Stimulated activated CD8-positive, alpha-beta memory T cell treated with anti-CD3 and anti-CD28 coated beads, Interleukin-15, amount 100 ng/mL, for 4 hours (primary cell): ENCODE measurements around the gene TBCA.
"Not testable (repeated sequence)": the region's sequence is repeated elsewhere in the genome, so short reads cannot be mapped to it uniquely, and the experiment has no call there.

Experiments used
- DNase-seq, 2 donors: peaks; one replicate each; pipeline ENCODE4 v3.0.0-alpha.2; 2020; ENCODE audit warnings: low read depth in 2 of 2

The TBCA gene

DNA sequence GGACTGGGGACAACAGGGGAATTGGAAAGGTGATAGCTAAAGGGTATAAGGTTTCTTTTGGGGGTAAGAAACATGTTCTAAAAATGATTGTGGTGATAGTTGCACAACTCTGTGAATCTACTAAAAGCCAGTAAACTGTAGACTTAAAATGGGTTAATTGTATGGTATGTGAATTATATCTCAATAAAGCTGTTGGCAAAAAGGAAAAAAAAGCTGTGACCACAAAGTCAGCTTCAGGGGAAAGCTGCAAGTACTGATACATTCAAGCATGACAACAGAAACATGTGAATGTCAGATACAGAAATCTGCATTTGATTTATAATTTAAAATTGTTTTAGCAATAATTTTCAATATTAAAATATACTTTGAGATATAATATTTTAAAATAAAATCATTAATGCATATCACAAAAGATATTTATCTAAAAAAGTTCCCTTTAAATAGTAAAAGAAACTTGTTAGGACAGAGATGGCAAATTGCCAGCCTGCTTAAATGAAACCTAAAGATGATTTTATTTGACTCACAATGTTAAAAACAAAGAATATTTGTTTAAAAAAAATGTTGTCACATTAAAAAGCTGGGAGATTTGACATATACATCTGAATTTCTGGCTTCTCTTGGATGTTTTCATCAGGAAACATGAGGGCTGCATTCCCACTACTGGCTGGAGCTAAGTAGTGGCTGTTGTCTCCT is 66.0 kb downstream of the TBCA start:
- no peak for DNase-seq

DNA sequence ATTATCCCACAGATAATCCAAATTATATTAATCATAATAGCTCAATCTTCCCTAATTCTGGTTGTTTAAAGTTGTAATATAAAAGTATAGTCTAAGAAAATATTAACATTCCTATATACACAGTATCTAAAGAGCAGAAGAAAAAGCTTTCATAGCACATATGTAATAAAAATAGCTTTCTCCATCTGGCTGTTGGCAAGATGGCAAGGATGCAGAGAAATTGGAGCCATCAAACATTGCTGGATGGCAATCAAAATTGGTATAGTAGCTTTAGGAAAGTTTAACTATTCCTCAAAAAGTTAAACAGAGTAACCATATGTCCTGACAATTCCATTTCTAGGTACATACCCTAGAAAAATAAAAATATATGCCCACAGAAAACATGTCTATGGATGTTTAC is 66.8 kb downstream of the TBCA start:
- no peak for DNase-seq

- DNase-seq, result no peak
These were observed 68.3 kb downstream of the TBCA start for GRCh38 chr5:77707791-77708190.

GRCh38 chr5:77699569-77699968 is 76.6 kb downstream of the TBCA start:
- DNase-seq, result not testable (repeated sequence)

DNA sequence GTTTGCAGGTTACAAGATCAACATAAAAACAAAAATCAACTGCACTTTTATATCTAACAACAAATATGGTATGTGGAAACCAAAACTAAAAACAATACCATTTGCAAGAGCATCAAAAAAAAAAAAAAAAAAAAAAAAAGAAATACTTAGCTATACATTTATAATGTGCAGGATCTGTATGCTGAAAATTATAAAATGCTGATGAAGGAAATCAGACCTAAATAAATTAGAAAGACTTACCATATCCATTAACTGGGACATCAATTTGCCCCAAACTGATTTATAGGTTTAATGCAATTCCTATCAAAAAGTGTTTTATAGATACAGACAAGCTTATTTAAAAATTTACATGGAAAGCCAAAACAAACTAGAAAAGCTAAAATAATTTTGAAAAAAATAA is 77.2 kb downstream of the TBCA start:
- DNase-seq, result no peak

- no peak for DNase-seq
These were observed 78.4 kb downstream of the TBCA start for GRCh38 chr5:77697692-77698091.

DNA sequence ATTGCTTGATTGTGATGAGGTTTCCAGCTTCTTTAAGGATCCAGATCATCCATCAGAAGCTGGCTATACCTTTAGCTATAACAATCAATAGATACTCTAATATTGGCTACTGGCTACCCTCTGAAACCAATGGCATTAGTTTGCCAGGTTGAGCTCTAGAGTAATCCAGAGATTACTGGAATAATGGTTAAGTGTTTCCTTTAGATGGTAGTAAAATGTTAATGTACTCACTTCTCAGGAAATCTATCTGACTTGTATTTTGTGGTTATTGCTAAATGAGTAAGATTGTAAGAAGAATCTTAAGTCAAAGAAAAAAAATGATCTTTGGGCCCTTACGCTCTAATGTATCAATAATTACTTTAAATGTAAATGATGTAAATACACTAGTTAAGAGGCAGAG is 80.0 kb downstream of the TBCA start:
- no peak for DNase-seq

DNA sequence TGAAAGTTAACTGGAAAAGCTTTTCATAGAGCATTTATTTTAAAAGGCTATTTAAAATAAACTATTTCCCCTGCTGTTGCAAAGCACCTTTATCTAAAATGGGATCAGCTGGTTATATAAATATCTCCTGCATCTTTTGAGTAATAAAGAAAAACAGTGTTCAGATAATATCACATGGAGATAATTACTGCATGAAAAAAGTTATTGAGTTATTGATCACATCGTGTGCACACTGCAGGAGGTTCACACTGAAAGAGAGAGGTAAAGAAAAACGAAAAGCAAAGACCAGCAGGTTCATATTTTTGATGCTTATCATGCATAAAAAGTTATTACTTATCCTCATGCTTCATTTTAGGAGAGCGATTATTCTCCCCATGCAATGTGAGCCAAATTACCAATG is 82.2 kb downstream of the TBCA start:
- no peak for DNase-seq

- DNase-seq, result no peak
These were observed 92.9 kb downstream of the TBCA start for GRCh38 chr5:77683171-77683732.

DNA sequence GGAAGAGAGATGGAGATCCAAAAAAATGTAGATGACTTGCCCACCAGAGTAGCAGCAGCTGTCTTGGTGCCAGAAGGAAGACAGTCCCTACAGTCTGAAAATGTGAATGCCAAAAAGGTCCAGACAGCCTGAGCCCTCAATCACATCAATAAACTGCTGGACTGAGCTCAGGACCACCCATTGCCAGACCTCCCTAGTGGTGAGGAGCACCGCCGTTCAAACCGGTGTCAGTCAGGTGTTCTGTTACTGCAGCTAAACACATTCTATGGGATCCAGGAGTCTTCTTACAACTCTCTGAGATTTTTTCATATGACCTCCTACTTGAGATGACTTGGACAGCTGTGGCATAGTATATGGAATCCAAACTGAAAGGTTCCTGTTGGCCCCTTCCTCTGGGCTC is 105.6 kb downstream of the TBCA start:
- no peak for DNase-seq

DNA sequence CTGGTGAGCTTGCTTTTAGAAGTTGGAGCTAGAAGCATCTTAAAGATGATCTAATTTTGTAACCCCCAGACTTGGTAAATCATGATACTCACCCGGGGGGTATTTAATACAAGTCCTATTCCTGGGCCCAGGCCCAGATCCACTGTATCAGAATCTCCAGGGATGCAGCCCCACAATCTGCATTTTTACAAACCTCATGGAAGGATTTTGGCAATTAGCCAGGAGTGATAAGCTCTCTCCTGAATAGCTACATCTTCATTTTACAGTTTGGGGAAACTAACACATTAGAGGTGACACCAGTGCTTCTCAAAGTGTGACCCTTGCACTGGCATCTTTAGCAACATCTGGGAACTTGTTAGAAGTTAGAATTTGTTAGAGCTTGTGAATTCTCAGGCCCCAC is 106.5 kb downstream of the TBCA start:
- DNase-seq, result no peak

DNA sequence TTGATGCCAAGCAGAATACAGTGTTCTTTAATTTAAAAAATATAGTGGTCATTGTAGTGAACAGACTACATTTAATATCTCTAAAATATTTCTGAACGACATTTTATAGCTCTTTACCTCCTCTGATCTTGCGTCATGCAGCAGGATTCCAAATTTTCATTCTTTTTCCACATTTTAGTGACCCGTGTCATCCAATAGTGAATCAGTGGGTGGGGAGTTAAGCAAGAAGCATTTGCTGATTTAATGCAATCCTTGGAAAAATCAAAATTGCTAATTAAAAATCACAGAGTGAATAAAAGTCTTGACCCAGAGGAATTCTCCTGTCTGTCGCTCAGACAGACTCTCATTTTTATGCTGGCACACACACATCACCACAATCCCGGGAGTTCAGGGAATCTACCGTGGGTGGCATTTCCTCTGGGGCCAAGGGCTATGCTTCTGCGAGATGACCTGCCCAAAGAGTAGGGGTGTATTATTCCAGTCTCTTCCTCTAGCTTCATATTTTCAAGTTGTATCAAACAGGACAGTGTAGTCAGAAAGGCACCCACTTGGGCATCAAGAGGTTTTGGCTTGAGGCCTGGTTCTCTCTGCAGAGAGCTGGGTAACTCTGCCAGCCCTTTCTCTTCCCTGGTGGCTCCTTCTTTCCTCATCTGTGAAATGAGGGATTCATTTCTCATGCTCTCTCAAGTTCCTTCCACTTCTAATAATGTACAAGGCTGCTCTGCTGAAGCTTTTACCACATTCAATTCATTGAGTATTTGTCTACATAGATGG is 112.9 kb downstream of the TBCA start:
- DNase-seq, result no peak

DNA sequence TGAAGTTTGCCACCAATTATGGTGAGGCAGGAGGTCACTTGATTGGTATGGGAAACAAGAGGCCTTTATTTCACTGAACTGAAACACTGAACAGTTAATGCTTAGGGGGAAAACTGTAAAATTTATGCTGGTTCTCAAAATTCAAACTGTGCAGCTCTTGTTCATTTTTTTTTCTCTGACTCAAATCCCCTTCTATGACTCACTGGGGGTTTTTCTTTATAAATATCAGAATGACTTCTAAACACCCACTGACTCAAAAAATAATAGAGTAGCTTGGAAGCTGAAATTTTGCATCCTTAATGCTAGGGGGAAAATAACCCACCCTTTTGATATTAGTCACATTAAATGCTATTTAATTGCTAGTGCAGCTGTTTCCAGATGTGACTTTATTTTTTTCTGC is 113.5 kb downstream of the TBCA start:
- no peak for DNase-seq

- no peak for DNase-seq
These were observed 117.5 kb downstream of the TBCA start for GRCh38 chr5:77658662-77659061.

DNA sequence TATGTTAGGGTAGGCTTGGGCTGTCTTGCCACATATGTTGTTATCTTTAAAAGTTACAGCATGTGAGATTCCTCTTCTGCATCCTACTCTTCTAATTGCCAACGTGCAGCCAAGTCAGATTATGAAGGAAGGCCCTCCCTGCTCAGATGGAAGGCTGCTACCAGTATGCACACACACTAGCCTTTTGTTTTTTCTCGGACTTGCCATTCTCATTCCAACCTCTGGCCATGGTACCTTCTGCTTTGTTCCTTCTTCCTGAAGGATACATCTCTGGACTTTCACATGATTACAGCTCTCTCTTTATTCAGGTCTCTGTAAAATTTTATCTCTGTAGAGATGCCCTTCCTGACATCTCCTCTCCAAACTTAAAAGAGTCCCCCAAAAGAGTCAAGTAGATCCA is 124.8 kb downstream of the TBCA start:
- no peak for DNase-seq

DNA sequence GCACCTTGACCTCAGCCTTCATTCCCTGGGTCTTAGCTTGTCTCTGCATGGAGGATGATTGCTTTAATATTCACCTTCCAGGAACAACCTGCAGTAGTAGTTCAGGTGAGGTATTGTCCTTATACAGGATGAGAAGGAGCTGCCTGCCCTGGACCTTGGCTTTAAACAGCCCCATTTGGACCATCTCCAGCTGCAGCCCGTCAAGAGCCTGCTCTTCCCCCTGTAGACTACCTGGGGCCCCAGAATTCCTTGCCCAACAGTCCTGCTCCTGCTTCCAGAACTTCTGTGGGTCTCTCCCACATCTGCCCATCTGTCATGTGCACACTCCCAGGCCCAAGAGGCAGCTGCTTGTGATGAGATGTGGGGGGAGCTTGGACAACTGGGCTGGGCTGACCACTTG is 125.5 kb downstream of the TBCA start:
- DNase-seq, result no peak

- DNase-seq, result no peak
These were observed 126.4 kb downstream of the TBCA start for GRCh38 chr5:77649776-77650175.

DNA sequence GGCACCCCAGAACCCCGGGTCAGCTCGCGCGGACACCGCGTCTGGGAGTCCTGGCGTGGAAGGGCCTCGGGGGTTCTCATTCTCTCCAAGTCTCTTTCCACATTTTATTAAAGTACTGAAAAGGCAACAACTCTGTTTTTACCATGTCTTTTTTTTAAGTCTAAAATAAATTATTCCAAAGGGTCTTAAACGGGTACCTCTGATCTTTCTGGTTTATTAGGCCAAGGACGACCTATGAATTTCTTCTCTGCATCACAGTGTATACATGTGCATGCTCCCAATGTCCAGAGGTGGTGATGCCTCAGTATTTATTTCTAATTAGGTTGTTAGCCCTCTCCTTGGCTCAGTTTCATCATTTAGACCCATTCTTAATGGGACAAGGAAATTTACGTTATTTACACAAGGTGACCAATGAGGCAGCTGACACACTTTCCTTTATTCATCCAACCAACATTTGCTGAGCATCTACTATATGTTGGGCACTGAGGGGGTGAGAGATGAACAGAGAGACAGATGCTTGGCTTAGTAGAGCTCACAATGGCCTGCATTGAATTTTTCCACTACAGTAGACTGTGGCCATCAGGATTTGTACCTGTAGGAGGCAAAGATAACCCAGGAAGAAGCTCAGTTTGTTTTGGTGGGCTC is 130.0 kb downstream of the TBCA start:
- DNase-seq, result no peak

- no peak for DNase-seq
These were observed 130.8 kb downstream of the TBCA start for GRCh38 chr5:77645158-77645994.

DNA sequence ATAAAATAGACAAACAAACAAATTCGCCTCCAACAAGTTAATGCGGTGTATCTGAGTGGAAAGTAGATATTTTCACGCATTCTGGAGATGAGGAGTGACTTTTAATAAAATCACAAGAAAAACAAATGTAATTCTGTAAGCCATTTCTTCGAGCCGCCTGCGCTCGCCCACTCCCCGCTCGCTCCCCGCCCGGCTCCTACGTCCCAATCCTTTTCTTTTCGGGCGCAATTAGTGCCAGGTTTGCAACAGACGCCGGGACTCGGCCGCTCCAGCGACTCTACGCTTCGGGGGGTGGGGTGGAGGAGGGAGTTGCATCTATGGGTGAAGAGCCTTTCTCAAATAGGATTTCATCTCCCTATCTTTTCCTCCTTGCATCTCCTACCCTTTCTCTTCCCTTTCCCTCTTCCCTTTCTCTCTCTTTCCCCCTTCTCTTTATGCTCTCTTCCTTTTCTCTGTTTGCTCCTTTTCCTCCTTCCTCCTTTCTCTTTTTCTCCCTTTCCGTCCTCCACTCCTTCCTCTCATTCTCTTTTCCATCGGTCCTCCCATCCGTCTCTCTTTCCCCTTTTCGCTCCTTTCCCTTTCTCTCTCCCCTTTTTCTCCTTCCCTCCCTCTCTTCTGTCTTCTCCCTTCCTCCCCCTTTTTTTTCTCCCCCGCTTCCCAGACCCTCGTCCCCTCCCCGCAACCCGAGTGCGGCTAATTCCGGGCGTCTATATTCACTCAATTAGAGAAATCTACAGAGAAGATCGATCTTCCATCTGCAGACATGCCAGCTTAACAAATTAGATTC is 131.6 kb downstream of the TBCA start:
- DNase-seq, result no peak
